Melanocyte of skin (primary cell): ENCODE results near the gene C10orf90. TPM values are rescaled to one million over a fixed set of nuclear protein-coding genes. Genes with fewer than 3 reads are reported as not detected.

Experiments used
- total RNA-seq, 2 donors: library from RNA; depleted of rRNA; stranded (reverse); fragments of >200 nt; gene quantifications; 2 replicates each; pipeline ENCODE4 v1.2.3, GENCODE V29; 2012

Gene C10orf90
- total RNA-seq = 10 to 100 TPM; 74.6 to 83.6 TPM

GRCh38 chr10:126670056-126670894 is at the start of gene C10orf90:
Gene C10orf90 (minus strand): TSS chr10:126670693. CDS start chr10:126670480, 213 bp downstream.

GRCh38 chr10:126387931-126388911 is 282.3 kb downstream of the C10orf90 start, which contains the start of gene ADAM12:
Gene ADAM12 (minus strand): TSS chr10:126388477. CDS start chr10:126388145, 332 bp downstream.

Other genes with a start within 250 kb of the C10orf90 start
- 10 to 100 TPM; 43.6 to 45.4 TPM for gene DOCK1, start 234.7 kb upstream of the C10orf90 start, total RNA-seq